Activated T-cell treated with anti-CD3 and anti-CD28 coated beads for 48 hours (primary cell): ENCODE data around the gene RING1.
A peak's percentile ranks its signal among the peaks of the same experiment; 100 is the strongest.

ENCODE experiments used
- DNase-seq: peaks from one replicate; pipeline ENCODE4 v3.0.0-alpha.2; 2020; ENCODE audit warnings: low read depth

Gene RING1

DNA sequence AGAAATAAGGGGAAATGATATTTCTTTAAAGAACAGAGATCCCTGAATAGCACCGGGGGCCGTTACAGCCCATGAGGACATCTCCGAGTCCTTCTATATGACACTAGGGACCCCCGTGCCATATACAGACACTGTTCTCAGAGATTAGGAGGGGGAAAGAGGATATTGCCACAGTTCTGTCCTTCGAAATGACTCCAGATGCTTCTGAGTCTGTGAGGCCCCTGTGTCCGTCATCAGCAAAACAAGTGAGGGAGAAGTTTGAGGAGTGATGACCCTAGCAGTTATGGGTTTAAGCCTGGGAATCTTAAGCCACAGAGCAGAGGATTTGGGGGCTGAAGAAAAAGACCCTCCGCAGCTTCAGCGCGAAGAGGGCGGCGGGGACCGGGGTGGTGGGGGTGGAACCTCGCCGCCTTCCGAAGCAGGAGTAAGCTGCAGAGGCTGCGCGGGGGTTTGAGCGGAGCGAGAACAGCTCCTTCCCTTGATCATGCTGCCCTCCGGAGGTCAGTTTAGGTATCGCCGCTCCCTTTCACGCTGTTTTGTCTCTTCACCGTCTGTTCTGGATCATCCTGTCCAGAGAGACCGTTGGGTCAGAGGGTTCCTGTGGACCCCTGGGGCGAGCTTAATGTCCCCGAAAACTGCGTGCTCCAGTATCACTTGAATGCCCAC lies 39.8 kb downstream of the RING1 start:
- DNase-seq: peak; percentile 87

- DNase-seq: peak; percentile 18
Measured at GRCh38 chr6:33248643-33248931, 40.3 kb downstream of the RING1 start.

DNA sequence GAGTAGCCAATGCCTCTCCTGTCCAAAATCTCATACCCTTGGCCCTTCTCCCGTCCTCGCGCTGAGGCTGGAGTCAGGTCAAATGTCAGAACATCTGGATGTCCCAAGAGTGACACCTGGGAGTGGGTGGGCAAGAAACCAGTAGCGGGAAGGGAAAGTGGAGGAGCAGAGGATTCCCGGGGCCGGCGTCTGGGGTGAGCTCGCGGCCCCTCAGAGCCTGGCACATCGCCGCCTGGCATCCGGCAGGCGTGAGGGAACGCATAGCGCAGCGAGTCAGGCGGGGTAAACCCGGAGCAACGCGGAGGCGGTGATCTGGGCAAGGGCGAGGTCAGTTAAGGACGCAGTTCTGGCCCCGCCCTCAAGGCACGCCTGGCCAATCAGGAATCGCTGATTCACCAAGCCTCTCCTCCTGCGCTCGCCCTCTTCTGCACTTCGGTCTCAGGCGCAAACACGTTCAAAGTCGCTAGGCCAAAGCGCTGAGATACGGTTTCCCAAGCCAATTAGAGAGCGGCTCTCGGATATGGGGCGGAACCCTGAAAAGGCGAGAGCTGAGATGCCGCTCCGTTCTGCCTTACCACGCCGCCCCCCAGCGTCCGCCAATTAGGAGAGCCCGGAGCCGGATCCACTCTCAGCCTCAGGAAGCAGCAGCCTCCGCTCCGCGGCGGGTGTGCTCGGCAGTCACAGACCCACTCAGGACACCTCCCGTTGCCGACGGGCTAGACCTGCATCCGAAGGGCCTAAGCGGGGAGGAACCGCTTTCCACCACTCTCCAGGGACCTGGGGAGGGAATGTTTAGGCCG lies 40.8 kb downstream of the RING1 start:
- DNase-seq: peak; percentile 94

DNA sequence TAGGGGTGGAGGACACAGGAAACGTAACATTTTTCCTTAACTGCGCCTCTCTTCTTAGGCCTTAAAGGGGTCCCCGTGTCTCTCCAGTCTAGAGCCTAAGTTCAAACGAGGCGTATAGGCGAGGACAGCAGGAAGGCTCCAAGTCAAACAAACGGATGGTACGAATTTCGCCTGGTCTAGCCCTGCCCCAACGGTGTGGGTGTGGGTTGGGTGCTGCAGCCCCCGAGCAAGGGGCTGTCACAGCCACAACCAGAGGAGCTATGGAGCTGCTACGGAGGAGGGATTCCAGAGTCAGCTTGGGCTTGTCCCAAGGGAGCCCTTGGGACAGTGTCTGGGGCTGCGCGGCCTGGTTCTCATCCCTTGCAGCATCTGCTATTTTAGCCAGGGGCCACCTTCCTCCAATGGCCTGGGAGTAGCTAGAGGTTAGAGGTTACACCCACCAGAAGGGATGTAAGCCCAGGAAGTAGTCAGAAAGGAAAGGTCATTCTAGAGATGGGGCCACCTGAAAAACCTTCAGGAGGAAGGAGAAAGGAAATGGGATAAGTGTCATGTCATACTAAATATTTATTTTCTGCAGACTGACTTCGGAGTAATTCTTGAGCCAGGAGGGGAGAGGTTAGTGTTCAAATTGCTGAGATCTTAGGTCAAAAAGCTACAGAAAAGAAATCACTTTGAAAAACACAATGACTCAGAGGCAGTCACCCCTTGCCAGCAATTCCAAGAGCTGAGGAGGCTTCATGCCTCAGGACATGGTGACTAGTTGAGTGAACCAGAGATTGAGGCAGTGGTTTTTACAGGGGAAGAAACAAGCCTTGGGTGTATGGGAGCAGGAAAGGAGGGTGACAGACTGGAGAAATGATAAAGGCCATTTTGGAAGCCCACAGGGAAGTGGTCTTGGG lies 41.7 kb downstream of the RING1 start:
- no peak for DNase-seq

GRCh38 chr6:33250731-33251130 lies 42.4 kb downstream of the RING1 start:
- DNase-seq: no peak

DNA sequence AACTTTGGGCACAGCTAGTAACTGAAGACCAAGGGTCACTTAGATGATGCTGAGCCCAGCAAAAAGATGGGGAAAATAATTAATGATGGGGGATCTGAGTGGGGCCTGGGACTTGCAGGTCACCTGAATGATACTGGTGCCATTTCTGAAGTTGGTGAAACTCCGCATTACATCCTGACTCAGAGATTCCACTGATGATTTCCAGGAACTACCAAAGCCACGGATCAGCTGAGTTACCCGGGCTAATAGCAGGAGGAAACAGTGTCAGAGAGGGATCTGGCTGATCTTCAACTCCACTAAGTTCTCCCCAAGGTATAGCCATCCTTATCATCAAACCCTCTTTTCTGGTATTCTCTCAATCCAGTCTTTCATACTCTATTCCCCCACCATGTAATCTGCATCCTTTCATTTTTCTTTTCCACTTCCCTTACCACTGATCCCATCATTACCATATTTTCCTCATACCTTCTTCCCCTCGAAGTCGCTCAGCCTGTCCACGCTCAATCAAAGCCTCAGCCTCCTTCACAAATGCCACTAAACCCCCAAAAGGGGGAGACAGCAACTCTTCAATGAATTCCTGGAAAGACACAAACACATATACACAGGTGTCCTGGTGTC lies 43.2 kb downstream of the RING1 start:
- DNase-seq: no peak

DNA sequence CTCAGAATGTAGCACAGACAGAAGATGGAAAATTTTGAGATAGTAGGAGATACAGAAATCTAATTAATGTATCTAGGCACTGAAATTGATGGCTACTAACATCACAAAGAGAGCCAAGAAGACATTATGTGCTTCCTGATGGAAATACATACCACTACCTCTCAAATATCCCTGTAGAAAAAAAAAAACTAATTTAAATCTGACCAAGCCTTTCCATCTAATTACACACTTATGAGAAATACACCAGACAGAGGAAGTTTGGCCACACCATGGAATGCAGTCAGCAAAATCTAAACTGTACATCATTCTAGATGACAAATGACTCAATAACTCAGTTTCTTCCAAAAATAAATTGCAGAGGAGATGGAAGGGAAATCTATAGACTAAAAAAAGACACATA lies 44.5 kb downstream of the RING1 start:
- no peak for DNase-seq

DNA sequence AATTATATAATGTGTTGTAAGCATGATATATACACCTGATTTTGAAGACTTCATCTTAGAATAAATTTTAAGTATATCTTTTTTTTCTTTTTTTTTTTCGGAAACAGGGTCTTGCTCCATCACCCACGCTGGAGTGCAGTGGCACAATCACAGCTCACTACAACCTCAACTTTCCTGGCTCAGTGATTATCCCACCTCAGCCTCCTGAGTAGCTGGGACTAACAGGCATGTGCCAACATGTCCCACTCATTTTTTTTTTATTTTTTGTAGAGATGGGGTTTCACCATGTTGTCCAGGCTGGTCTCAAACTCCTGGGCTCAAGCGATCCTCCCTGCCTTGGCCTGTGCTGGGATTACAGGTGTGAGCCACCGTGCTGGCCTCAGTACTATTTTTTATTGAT lies 46.3 kb downstream of the RING1 start:
- DNase-seq: no peak

GRCh38 chr6:33259032-33259431 lies 50.7 kb downstream of the RING1 start:
- DNase-seq: no peak
